ENCODE measurements around the gene CTCFL. TPM values are rescaled to one million over a fixed set of nuclear protein-coding genes. Genes with fewer than 3 reads are reported as not detected.

Gene CTCFL, protein sequence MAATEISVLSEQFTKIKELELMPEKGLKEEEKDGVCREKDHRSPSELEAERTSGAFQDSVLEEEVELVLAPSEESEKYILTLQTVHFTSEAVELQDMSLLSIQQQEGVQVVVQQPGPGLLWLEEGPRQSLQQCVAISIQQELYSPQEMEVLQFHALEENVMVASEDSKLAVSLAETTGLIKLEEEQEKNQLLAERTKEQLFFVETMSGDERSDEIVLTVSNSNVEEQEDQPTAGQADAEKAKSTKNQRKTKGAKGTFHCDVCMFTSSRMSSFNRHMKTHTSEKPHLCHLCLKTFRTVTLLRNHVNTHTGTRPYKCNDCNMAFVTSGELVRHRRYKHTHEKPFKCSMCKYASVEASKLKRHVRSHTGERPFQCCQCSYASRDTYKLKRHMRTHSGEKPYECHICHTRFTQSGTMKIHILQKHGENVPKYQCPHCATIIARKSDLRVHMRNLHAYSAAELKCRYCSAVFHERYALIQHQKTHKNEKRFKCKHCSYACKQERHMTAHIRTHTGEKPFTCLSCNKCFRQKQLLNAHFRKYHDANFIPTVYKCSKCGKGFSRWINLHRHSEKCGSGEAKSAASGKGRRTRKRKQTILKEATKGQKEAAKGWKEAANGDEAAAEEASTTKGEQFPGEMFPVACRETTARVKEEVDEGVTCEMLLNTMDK
- total RNA-seq (2014; rRNA removed; shearing (Covaris generic)) = 0.06 TPM in 1 of 2 replicates, not detected in the other

- H3K27ac ChIP-seq = no peak within 1 kb of the TSS
- H3K36me3 ChIP-seq = no peaks in the 10 kb centered on the region
- H3K4me1 ChIP-seq = no peaks in the 10 kb centered on the region
- H3K4me3 ChIP-seq = no peak within 1 kb of the TSS
- no peaks in the 10 kb centered on the region; the same call in 1 of the 2 replicates for H3K27me3 ChIP-seq
- DNase-seq = no peak
- 0 out of 2 replicates have a peak, but pooled peaks cover 4% of the 10 kb centered on the region for H3K9me3 ChIP-seq (replicated peaks)
Observed at GRCh38 chr20:57524511-57525176, at the start of gene CTCFL. Gene CTCFL, minus strand, starts transcription at chr20:57525140. Its CDS starts 935 bp downstream, at chr20:57524205.

GRCh38 chr20:57573894-57574293 is 49.0 kb upstream of the CTCFL start:
- Histone ChIP-seq H3K36me3 (no peaks in the 10 kb centered on the region), H3K27me3 (peaks cover 7% of the 10 kb centered on the region), H3K27ac (peak overlapping the region; percentile 13), H3K4me1 (peaks cover 29% of the 10 kb centered on the region), H3K9me3 (replicated peaks) (no peaks in the 10 kb centered on the region), H3K4me3 (peak overlapping the region; percentile 12)
- peak; percentile 82 to 90 for DNase-seq

DNA sequence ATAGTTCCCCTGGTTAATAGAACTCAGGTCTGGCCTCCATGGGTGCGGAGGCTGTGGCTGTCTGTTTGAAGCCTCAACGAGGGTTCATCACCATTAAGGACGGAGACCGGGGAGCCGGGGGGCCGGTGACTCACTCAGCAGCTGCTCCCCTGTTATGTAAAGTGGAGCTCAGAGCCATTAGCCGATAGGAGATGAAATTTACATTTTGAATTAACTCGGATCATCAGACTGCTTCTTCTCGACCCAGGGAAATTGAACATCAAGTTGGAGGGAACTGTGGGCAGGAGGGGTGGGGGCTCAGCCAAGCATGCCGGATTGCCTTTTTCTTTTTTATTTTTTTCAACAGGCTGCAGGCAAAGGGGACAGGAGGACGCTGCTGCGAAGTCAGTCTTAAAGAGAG is 48.3 kb upstream of the CTCFL start:
- Histone ChIP-seq H3K36me3 (no peaks in the 10 kb centered on the region), H3K4me1 (peaks cover 29% of the 10 kb centered on the region), H3K27me3 (peaks cover under 1% of the 10 kb centered on the region), H3K4me3 (peak overlapping the region; percentile 12), H3K27ac (peak overlapping the region; percentile 13), H3K9me3 (replicated peaks) (no peaks in the 10 kb centered on the region)
- DNase-seq = peak; percentile 76 to 79

GRCh38 chr20:57571782-57572416 is 47.0 kb upstream of the CTCFL start:
- Histone ChIP-seq H3K27ac (no peak overlapping the region), H3K36me3 (no peaks in the 10 kb centered on the region), H3K4me3 (no peak overlapping the region), H3K4me1 (peaks cover 29% of the 10 kb centered on the region), H3K9me3 (replicated peaks) (no peaks in the 10 kb centered on the region), H3K27me3 (no peaks in the 10 kb centered on the region; the same call in 1 of the 2 replicates)
- no peak for DNase-seq

DNA sequence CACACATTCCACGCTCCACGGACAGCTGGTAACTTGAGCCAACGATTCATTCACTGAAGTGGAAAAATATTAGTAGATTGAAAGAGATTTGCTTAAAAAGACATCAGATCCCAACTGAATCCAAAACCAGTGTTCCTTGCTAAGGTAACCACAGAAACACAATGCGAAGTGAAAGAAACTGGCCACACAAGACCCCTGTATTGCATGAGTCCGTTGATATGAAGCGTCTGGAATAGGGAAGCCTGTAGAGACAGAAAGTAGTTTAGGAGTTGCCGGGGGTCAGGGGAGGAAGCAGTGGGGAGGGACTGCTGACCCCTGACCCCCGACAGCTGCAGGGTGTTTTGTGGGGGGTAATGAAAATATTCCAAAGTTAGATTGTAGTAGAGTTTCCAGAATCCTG is 46.0 kb upstream of the CTCFL start:
- peak overlapping the region; percentile 3; the same call in 1 of the 2 replicates for H3K4me3 ChIP-seq
- H3K27ac ChIP-seq = no peak overlapping the region; the same call in 1 of the 2 replicates
- H3K9me3 ChIP-seq (replicated peaks) = no peaks in the 10 kb centered on the region
- no peaks in the 10 kb centered on the region for H3K36me3 ChIP-seq
- no peaks in the 10 kb centered on the region; the same call in 1 of the 2 replicates for H3K27me3 ChIP-seq
- no peak for DNase-seq
- H3K4me1 ChIP-seq = peaks cover 29% of the 10 kb centered on the region

GRCh38 chr20:57570145-57570850 is 45.4 kb upstream of the CTCFL start:
- Histone ChIP-seq H3K9me3 (replicated peaks) (no peaks in the 10 kb centered on the region), H3K27me3 (no peaks in the 10 kb centered on the region; the same call in 1 of the 2 replicates)
- no peak for DNase-seq

GRCh38 chr20:57568960-57569359 is 44.0 kb upstream of the CTCFL start:
- Histone ChIP-seq H3K4me1 (peaks cover 23% of the 10 kb centered on the region), H3K27ac (no peak overlapping the region), H3K27me3 (no peaks in the 10 kb centered on the region; the same call in 1 of the 2 replicates)

More at GRCh38 chr20:57570145-57570850, 45.4 kb upstream of the CTCFL start:
- H3K4me1 ChIP-seq = peaks cover 29% of the 10 kb centered on the region
- H3K27ac ChIP-seq = no peak overlapping the region; the same call in 1 of the 2 replicates
- H3K36me3 ChIP-seq = no peaks in the 10 kb centered on the region
- H3K4me3 ChIP-seq = no peak overlapping the region; the same call in 1 of the 2 replicates

GRCh38 chr20:57568088-57568896 is 43.4 kb upstream of the CTCFL start:
- no peak for DNase-seq
- no peaks in the 10 kb centered on the region; the same call in 1 of the 2 replicates for H3K27me3 ChIP-seq
- no peaks in the 10 kb centered on the region for H3K36me3 ChIP-seq
- H3K4me1 ChIP-seq = peaks cover 17% of the 10 kb centered on the region
- no peak overlapping the region for H3K27ac ChIP-seq
- H3K9me3 ChIP-seq (replicated peaks) = no peaks in the 10 kb centered on the region
- H3K4me3 ChIP-seq = no peak overlapping the region

More at GRCh38 chr20:57568960-57569359, 44.0 kb upstream of the CTCFL start:
- no peak overlapping the region for H3K4me3 ChIP-seq
- DNase-seq = no peak
- H3K36me3 ChIP-seq = no peaks in the 10 kb centered on the region
- no peaks in the 10 kb centered on the region for H3K9me3 ChIP-seq (replicated peaks)

DNA sequence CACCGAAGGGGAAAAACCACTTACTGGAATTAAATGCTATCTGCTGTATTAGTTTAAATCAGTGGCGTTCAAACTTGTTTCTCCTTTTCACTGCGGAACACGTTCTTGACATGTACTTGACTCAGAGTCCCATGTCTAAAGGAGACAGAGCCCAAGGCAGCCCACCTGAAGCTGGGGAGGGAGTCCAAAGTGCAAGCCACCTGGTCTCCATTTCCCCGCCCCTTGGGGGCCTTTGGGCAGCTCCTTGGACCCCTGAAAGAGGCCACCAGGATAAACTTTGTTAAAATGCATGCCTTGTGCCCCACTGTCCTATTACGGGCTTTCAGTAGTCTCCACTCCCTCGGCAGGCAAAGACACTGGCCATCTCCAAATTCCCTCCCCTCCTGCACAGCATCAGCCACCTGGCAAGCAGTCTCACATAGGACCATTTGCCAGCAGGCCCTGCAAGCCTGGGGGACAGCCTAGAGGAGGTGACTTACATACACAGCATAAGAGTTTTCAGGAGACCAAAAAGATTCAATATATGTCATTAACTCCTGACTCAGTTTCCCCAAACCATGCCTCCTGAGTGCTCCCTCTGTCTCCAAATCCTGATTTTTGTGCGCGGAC is 42.6 kb upstream of the CTCFL start:
- no peak for DNase-seq
- no peaks in the 10 kb centered on the region for H3K9me3 ChIP-seq (replicated peaks)
- no peak overlapping the region for H3K27ac ChIP-seq
- H3K4me3 ChIP-seq = no peak overlapping the region
- H3K27me3 ChIP-seq = no peaks in the 10 kb centered on the region; the same call in 1 of the 2 replicates
- peaks cover 11% of the 10 kb centered on the region for H3K4me1 ChIP-seq
- H3K36me3 ChIP-seq = no peaks in the 10 kb centered on the region

GRCh38 chr20:57566803-57567459 is 42.0 kb upstream of the CTCFL start:
- Histone ChIP-seq H3K4me1 (peaks cover 11% of the 10 kb centered on the region), H3K9me3 (replicated peaks) (no peaks in the 10 kb centered on the region), H3K27ac (no peak overlapping the region), H3K36me3 (no peaks in the 10 kb centered on the region), H3K4me3 (no peak overlapping the region), H3K27me3 (no peaks in the 10 kb centered on the region; the same call in 1 of the 2 replicates)
- no peak for DNase-seq

- Histone ChIP-seq H3K27me3 (peaks cover 2% of the 10 kb centered on the region), H3K27ac (no peak overlapping the region), H3K36me3 (no peaks in the 10 kb centered on the region)
Observed at GRCh38 chr20:57566399-57566798, 41.5 kb upstream of the CTCFL start.

GRCh38 chr20:57564951-57565642 is 40.2 kb upstream of the CTCFL start:
- H3K27me3 ChIP-seq = peaks cover 10% of the 10 kb centered on the region
- no peak overlapping the region for H3K27ac ChIP-seq
- H3K36me3 ChIP-seq = no peaks in the 10 kb centered on the region
- no peak for DNase-seq
- no peak overlapping the region for H3K4me3 ChIP-seq
- H3K9me3 ChIP-seq (replicated peaks) = no peaks in the 10 kb centered on the region
- peaks cover 7% of the 10 kb centered on the region; the same call in 1 of the 2 replicates for H3K4me1 ChIP-seq

More at GRCh38 chr20:57566399-57566798, 41.5 kb upstream of the CTCFL start:
- Histone ChIP-seq H3K9me3 (replicated peaks) (no peaks in the 10 kb centered on the region), H3K4me3 (no peak overlapping the region), H3K4me1 (peaks cover 11% of the 10 kb centered on the region)
- no peak for DNase-seq

Measured in SJCRH30 (cell line).